ENCODE measurements around the gene MAP3K21.

MAP3K21 gene

DNA sequence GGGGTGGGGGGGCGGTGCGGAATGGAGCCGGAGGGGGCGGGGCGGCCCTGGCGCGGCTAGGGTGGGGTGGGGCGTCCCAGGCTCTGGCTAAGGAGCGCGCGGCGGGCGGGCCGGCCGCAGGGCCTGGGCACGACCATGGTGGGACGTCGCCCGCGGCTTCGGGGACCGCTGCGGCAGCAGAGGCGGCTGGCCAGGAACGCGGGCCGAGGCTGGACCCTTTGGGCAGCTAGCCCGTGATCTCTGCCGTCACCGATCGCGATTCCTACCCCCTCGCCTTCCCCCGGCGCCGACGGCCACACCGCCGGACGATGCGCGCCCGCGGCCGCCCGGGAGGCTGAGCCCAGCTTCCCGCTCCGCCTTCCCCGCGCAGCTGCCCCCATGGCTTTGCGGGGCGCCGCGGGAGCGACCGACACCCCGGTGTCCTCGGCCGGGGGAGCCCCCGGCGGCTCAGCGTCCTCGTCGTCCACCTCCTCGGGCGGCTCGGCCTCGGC lies at the start of gene MAP3K21:
MAP3K21 (plus strand) TSS at position 74 of the 491 bp plus-strand sequence; CDS start at position 379, 305 bp downstream.
- no peak for DNase-seq

DNA sequence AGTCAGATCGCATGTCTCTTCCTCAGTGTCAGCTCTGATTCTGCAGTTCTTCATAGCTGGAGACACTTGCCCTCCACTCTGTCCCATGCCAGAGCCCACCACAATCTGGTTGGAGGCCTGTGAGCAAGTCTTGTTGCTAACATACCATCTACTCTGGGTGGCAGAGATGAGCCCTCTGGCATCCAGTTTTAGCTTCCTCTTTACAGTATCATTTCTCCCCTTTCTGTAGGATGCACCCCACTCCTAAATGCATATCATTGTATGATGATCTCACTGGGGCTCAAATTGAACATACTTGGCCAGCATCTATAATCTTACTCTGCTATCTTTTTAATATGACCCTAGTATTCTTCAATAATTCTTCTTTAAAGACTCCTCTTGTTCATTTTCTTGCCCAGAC lies 48.9 kb upstream of the MAP3K21 start:
- no peak for DNase-seq

DNA sequence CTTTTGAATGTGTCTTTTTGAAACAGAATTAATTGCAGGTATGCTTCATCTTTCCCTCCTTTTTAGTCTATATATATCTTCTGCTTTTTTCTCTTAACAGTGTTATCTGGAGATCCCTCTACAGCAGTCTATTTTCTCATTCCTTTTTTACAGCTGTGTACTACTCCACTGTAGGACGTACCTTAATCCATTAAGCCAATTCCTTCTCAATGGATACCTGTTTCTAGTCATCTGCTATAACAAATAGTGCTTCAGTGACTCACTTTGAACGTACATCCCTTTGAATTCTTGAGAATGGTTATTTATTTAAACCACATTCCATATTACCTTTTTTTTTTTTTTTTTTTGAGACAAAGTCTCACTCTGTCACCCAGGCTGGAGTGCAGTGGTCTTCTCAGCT lies 47.6 kb upstream of the MAP3K21 start:
- DNase-seq, result no peak

DNA sequence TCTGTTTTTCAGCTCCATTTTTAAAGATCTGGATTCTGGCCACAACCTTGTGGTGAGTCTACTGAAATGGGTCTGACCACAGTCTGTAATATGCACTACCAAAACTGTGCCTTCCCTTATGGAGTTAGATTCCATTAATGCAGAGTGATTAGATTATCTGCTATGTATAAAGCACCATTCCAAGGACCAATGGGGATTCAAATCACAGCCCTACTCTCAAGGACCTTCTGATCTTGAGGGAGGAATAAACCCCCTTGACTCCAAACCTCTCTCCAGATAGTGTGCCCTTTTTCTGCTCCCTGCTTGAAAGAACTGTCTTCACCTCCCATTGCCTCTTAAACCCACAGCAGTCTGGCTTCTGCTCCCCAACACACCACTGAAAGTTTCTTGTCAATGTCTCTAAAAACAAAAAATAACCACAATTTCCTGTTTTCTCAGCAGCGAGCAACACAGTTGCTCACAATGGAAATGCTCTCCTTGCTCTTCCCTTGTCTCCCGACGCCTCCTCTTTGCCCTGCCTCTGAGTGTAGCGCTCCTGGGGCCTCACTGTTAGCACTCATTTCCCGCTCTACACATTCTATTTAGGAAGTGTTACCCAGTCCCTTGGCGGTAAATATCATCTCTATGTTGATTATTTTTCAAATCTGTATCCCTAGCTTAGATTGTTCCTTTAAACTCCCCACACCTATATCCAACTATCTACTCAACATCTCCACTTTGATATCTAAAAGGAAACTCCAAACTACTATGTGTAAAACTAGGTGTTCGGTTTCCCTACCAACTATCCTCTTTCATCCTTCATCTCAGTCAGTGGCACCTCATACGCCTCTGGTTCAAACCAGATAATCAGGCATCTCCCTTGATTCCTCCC lies 45.6 kb upstream of the MAP3K21 start:
- peak in 1 of 2 donors; percentile 34 for DNase-seq

DNA sequence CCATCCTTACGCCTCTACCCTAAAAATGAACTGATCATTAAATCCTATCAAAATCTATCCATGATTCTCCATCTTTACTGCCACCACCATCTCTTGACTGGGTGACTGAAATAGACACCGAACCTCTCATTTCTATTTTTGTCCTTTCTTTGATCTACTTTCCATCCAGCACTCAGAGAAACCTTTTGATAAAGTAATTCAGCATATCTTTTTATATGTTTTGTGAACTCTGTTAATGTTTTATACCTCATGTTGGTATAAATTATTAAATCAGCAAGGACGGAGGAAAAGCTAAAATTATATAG lies 45.0 kb upstream of the MAP3K21 start:
- DNase-seq, result no peak

DNA sequence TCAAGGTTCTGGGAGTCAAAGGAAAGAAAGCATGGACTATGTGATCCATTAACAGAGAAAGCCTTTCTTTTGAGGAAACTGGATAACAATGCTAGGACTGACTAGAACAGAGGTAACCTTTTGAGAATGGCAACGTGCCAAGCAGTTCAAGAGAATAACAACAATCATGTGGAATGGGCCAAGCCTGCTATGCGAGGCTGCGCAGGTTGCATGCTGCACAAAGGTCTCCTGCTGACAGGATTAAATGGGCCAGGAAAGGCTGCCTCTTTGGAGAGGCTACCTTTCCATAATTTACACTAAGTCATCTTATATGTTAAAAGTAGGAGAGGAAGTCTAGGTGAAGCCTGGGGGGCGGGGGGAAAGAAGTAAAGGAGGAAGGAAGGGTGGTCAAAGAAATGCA lies 37.8 kb upstream of the MAP3K21 start:
- DNase-seq, result no peak

DNA sequence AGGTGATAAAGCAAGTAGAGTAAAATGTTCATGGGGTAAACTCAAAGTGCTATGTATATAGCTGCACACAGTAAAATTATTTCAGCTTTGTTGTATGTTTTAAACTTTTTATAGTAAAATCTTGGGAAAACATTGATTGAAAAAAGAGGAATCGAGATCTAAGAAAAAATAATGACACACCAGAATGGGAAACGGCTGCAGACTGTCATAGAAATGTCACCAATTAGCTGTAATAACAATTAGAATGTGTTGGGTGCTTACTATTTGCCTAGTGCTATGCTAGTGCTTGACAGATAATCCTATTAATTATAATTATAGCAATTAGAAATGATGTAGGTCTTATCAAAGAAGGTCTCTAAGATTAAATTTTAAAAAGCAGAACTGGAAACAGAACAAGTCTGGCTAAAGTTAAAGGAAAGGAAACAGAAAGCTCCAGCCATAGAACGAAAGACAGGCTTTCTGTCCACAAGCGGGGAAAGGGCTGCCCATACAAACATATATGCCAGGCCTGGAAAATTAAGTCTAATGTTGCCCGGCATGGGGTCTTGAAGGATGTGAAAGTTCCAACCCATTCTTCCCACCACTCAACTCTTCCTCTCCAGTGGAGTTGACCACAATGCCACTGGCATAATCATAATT lies 37.0 kb upstream of the MAP3K21 start:
- no peak for DNase-seq

DNA sequence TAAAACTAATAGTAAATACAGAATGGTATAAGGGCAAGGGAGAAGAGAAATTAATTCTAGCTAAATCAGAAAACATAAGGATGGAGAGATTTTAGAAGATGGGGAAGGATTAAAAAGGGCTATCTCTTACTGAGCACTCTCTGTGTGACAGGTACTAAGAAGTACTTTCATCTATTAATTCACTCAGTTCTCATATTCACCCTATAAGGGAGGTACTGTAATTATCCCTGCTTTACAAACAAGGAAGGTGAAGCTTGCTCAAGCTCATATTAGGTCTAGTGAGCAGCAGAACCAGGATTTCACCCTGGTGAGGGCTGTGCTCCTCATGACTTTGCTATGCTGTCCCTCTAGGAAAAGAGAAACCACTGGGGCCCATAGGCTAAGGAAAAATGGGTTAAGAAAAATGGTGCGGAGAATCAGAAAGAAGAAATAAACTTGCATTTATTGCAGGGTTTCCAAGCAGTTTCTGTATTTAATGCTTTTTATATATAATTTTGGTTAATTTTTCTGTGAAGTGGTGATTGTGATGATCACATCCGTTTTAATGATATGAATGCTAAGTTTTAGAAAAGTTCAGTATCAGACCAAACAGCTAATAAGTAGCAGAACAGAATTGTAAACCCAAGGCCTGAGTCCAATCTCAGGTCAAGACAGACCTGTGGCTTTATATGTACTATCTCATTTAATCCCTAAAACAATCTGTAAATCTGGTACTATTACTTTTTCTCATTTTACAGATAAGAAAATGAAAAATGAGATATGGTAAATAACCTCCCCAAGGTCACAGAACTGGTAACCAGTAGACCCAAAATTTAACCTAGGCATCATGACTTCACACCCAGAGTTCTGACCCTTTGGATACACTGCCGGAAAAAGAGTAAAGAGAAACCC lies 33.7 kb upstream of the MAP3K21 start:
- DNase-seq, result no peak

DNA sequence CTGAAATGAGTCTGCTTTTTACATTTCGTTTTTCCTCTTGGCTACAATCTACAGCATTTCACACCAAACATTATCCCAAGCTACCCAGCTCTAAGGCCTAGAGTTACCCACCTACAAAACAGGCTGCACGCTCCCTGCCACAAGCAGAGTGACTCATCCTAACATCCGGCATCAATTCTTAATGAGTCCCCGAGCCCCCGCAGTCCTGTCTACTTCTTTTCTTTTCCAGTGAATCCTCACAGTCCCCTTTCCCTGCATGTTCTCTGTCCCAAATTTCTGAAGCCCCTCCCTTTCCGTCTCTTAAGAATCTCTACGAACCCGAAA lies 32.6 kb upstream of the MAP3K21 start:
- peak; percentile 24 to 38 for DNase-seq

DNA sequence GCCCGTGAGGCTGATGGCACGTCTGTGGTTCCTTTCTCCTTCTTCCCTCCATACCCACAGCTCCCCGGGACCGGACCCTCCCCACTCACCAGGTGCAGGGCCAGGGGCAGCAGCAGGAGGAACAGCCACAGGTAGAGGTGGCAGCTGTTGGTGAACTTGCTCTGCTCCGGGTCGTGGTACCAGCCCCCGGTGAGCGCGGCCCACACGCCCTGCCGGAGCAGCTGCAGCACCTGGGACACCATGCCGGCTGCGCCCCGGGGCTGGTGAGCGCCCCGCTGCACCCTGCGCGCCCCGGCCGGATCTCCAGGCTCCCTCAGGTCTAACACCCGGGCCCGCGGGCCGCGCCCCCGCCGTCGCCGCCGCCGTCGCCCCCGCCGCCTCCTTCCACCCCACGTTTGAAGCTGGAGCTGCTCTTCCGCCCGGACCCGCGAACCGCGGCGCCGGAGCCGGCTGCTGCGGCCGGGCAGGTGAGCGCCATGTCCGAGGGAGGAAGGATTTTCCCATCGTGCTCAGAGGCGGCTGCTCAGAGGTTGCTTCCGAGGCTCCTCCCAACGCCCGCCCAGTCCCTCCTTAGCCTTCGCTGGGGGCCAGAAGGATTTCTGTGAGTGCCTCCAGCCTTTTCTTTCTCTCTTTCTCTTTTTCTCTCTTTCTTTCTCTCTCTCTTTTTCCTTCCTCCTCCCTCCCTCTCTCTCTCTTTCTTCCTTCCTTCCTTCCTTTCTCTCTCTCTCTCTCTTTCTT lies 32.1 kb upstream of the MAP3K21 start, which contains the start of gene PCNX2:
PCNX2 (minus strand) TSS at position 489 of the 738 bp plus-strand sequence; CDS start at position 242, 247 bp downstream.
- peak; percentile 61 to 67 for DNase-seq

DNA sequence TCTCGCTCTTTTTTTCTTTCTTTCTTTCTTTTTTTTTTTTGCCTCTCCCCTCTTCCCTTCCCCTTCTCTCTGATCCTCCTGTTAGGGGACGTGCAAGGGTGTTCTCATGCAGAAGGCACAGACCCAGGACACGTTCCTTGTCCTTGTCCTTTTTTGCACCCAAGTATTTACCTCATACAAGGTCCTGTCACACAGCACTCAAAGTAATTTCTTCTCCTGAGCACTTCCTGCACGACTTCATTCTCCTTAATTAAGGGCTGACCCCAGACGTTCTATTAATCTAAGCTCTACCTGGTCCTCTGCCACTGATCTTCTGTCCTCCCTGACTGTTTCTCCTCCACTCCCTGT lies 31.6 kb upstream of the MAP3K21 start:
- no peak for DNase-seq

DNA sequence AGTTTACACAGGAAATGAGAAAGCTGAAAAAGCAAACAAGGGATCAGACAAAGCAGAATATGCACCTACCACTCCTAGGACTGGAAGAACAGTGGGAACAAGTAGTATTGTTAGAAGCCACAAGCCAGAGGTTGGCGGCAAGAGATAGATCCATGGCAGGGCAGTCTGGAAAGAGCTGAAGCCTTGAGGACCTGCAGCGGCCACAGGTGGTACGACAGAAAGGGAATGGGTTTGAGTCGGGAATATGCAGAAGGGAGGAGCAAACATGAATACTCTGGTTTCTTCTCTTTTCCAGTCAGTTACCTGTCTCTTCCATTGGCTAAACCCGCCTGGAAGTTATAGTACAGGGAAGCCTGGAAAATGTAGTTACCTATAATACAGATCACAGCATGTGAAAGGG lies 28.1 kb upstream of the MAP3K21 start:
- no peak for DNase-seq

DNA sequence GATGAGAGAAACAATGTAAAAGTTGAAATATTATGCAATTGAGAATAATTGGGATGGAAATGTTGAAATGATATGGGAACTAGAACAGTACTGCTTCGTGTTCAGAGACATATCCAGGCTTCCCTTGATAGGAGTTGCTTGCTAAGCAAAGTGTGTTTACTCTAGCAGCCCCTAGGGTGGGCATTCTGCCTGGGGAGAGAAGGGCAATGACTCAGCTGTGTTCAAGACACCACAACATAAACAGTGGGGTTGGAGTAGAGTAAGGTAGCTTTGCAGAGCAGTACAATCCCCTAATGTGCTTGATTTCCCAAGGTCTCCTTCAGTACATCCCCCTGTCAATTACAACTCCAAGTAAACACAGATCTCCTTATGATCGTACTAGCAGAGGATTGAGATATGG lies 27.2 kb upstream of the MAP3K21 start:
- no peak for DNase-seq

DNA sequence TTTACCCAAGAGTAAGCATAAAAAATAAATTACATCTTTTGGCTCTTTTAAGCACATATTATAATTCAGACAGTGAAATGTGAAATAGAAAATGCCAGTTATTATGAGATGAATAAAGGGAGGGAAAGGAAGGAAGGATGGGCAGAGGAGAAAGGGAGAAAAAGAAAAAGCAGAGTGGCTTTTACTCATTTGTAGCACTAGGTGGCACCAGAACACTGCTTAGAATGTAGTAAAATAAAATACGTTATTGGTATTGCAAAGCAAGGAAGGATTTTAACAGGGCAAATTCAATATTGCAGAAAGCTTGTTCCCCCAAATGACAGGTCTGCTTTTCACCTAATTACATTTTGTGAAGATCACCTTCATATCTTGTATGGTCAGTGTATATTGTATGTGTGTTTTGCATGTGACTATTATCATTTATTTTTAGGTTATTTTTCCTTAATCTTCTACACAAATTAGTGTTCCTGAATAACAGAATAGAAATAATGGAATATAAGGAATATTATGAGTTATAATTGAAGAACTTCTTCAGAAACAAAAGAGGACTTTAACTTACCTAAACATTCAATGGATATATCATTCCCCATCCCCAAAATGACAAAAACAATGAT lies 22.9 kb upstream of the MAP3K21 start:
- peak in 1 of 2 donors; percentile 50 for DNase-seq

DNA sequence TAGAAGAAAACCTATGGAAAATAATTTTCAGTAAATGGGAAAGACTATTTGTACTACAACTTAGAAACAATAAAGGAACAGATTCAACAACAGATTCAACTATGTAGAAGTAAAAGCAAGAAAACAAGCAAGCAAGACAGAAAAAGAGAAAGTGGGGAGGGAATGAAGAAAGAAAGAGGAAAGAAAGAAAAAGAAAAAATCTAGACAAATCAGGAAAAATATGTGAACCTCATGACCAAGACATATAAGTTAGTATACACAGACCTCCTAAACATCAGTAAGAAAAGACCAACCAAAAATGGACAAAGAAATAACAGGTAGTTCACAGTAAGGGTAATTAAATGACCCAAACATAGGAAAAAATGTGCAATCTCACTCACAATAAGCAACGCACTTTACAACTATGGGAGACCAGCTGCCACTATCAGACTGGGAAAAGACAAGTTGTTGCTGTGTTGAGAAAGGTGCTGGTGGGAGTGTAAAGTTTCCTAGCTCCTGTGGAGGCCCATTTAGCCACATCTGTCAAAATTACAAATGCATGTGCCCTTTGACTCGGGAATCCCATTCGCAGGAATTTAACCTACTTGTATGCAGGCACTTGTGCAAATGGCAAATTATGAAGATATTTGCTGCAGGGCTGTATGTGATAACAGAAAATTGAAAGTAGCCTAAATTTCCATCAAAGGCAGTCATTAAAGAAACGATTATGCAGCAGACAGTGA lies 13.9 kb upstream of the MAP3K21 start:
- no peak for DNase-seq

DNA sequence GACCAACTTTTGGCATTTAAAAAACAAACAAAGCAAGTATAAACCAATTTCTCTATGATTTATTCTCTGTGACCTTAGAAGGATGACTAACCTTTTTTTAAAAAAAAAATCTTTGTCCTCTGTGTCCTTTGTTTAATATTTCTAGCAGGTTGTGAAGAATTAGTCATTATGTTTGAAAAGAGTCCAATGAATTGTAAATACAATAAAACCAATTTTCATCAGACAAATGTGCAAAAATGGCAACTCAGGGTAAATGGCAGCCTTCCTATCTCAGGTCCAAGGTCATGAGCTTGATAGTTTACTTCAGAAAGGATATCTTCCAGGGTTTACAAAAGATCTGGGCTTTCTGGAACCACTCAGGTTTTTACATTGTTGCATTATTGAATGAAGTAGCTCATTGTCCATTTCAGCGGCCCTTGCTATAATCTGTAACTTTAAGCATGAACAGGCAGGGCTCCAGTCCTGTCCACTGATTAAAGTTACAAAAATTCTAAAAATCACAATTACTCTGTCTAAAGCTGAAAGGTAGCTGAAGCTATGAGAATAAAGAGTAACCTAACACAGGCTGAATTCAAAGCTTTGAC lies 11.7 kb upstream of the MAP3K21 start:
- DNase-seq, result no peak

DNA sequence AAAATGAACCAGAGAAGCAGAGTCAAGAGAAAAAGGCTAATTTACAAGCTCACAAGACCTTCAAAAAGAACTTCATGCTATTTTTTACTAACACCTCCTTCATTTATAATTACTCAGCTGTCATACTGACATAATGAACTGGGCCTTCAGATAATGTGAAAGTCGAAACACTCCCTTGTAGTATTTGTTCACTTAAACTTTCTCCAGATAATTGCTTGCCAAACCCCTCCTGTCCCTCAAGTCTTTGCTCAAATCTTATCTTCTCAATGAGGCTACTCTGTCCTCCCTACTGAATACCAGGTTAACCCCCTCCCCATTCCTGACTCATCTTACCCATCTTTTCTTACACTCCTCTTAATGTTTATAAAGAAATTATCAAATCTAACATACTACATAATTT lies 11.1 kb upstream of the MAP3K21 start:
- DNase-seq, result no peak

DNA sequence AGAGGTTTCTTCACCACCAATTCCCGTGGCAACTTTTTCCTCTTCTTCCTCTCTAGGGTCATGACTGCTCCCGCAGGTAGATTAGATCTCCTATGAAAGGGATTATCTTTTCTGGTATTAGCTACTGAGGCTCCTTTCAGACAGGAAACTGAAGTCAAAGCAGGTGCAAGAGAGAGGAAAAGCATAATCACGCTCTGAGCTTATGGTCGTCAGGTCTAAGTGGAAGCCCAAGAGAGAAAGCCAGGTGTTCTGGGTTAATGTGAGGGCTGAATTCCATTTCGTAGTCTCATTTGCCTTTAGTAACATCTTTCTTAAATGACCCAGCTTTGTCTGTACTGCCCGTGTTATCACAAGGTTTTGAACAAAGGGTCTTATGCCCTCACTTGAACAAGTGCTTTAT lies 8.3 kb upstream of the MAP3K21 start:
- DNase-seq, result no peak

DNA sequence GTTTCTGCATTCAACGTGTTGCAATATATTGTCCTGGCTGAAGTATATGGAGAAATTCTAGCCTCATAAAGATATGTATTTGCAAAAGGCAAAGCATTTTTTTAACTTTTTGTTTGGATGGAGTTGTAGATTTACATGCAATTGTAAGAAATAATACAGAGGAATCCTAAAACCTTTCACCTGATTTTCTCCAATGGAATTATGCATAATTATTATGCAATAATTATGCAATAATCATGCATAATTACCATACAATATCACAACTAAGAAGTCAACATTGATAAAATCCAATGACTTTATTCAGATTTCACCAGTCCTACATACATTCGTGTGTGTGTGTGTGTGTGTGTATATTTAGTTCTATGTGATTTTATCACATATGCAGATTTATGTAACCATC lies 7.5 kb upstream of the MAP3K21 start:
- DNase-seq, result no peak

DNA sequence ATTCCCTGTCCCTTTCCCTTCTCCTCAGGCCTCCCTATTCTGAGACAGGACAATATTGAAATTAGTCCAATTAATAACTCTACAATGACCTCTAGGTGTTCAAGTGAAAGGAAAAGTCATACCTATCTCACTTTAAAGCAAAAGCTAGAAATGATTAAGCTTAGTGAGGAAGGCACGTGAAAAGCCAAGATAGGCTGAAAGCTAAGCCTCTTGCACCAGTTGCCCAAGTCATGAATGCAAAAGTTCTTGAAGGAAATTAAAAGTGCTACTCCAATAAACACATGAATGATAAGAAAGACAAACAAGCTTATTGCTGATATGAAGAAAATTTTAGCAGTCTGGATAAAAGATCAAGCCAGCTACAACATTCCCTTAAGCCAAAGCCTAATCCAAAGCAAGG lies 3.8 kb upstream of the MAP3K21 start:
- DNase-seq, result no peak

DNA sequence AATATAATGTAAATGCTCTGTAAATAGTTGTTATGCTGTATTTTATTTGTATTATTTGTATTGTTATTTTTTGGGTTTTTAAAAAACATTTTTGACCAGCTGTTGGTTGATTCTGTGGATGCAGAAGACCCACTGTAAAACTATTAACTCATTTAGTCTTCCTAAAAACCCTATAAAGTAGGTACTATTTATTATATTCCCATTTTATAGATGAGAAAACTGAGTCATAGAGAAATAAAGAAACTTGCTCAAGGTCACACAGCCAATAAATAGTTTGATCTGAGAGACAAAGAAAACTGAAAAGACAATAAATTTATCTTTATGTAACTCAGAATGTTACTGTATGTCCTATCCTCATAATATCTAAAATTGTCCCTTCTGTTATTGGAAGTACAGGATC lies 1.2 kb upstream of the MAP3K21 start:
- DNase-seq, result no peak

Measured in CD4-positive, alpha-beta T cell treated with Interleukin-1 beta for 1 hour (primary cell).